ENCODE data around the gene HOXA7.
A peak's percentile ranks its signal among the peaks of the same experiment; 100 is the strongest.

HOXA7 gene

DNA sequence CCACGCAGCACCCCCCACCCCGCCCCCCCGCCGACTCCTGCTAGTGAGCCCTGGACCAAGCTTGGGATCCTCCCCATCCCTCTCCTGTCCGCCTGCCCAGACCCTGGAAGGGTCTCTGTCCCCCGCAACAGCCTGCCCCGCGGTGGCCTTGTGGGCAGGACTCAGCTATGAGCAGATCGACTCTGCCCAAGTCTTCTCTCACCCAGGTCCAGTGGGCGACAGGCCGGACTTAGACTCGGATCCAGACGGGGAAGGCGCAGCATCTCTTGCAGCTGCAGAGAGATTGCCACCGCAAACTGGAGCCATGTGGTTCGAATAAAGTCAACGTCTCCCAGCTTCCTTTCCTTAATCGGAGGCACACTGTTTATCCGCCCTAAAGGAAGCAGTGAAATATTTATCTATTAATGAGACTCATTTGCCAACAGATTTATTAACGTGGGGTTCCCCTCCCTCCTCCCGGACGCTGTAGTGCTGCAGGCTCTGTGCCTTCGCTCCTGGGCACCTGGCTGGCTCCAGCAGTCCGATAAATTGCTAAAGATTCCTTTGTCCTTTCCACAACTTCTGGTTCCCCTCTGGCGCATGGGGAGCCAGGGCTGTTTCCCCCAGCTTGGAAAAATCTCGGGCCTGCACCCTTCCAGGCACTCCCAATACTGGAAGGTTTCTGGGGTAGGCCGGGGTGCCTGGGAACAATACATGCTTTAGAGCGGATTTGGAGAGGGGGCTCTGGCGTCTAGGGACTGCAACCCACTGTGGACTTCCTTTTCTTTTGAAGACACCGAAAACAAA lies 634 bp upstream of the HOXA7 start:
- TF ChIP-seq, protein P1, sequence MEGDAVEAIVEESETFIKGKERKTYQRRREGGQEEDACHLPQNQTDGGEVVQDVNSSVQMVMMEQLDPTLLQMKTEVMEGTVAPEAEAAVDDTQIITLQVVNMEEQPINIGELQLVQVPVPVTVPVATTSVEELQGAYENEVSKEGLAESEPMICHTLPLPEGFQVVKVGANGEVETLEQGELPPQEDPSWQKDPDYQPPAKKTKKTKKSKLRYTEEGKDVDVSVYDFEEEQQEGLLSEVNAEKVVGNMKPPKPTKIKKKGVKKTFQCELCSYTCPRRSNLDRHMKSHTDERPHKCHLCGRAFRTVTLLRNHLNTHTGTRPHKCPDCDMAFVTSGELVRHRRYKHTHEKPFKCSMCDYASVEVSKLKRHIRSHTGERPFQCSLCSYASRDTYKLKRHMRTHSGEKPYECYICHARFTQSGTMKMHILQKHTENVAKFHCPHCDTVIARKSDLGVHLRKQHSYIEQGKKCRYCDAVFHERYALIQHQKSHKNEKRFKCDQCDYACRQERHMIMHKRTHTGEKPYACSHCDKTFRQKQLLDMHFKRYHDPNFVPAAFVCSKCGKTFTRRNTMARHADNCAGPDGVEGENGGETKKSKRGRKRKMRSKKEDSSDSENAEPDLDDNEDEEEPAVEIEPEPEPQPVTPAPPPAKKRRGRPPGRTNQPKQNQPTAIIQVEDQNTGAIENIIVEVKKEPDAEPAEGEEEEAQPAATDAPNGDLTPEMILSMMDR (IDR thresholded peaks at IDR 0.05; ENCODE audit: borderline replicate concordance, extremely low read depth, low read length, poor library complexity, severe bottlenecking): no peak
- Histone ChIP-seq H3K36me3 (ENCODE audit: insufficient read depth, low read length) (no peaks in the 10 kb centered on the region), H3K79me2 (ENCODE audit: insufficient read depth, low read length) (peaks cover 9% of the 10 kb centered on the region), H3K4me3 (ENCODE audit: low read depth in 1 of 2, low read length in 2 of 2) (peak overlapping the region in 1 of 2 experiments; percentile 70; a peak in 2 of 4 replicates), H2AFZ (ENCODE audit: low read depth, low read length) (peak overlapping the region; percentile 92), H3K9ac (ENCODE audit: low read depth, low read length) (peak overlapping the region; percentile 86), H3K4me1 (ENCODE audit: insufficient read depth, low read length) (peaks cover 32% of the 10 kb centered on the region), H3K27ac (ENCODE audit: low read length) (no peak overlapping the region), H3K9me3 (ENCODE audit: insufficient read depth, low read length, severe bottlenecking) (no peaks in the 10 kb centered on the region), H3K4me2 (ENCODE audit: insufficient read depth, low read length) (peak overlapping the region; percentile 74), H3K27me3 (ENCODE audit: insufficient read depth, low read length, poor library complexity) (no peaks in the 10 kb centered on the region), H4K20me1 (ENCODE audit: insufficient read depth, low read length) (no peaks in the 10 kb centered on the region)
- peak; percentile 5; the same call in 2 of the 3 replicates for ATAC-seq (ENCODE audit: insufficient read depth, low read depth)
- DNase-seq: no peak

DNA sequence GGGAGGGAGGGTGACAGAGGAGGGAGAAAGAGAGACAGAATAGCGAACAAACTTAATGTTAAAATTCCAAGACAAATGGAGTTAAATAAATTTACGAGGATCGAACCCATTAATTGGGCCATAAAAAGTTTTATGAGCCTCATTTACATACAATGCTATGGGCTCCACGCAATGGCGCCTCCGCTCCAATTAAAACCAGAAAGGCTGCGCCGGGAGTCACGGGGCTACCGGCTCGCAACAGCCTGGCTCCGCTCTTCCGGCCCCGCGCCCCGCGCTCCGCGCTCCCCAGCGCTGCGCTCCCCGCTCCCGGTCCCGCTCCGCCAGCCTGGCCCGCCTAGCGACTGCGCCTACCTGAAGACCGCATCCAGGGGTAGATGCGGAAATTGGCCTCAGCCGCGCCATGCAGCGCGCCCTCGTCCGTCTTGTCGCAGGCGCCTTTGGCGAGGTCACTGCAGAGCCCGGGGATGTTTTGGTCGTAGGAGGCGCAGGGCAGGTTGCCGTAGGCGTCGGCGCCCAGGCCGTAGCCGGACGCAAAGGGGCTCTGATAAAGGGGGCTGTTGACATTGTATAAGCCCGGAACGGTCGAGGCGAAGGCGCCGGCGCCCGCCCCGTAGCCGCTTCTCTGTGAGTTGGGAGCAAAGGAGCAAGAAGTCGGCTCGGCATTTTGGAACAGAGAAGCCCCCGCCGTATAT lies 513 bp downstream of the HOXA7 start:
- Histone ChIP-seq H3K9ac (ENCODE audit: low read depth, low read length) (peak overlapping the region; percentile 86), H3K9me3 (ENCODE audit: insufficient read depth, low read length, severe bottlenecking) (no peaks in the 10 kb centered on the region), H3K36me3 (ENCODE audit: insufficient read depth, low read length) (no peaks in the 10 kb centered on the region), H3K4me3 (ENCODE audit: low read depth in 1 of 2, low read length in 2 of 2) (peak overlapping the region; percentile 46 to 70), H4K20me1 (ENCODE audit: insufficient read depth, low read length) (no peaks in the 10 kb centered on the region), H3K4me2 (ENCODE audit: insufficient read depth, low read length) (peak overlapping the region; percentile 74), H3K27me3 (ENCODE audit: insufficient read depth, low read length, poor library complexity) (no peaks in the 10 kb centered on the region), H3K27ac (ENCODE audit: low read length) (peak overlapping the region; percentile 91), H3K79me2 (ENCODE audit: insufficient read depth, low read length) (peaks cover 9% of the 10 kb centered on the region), H2AFZ (ENCODE audit: low read depth, low read length) (peak overlapping the region; percentile 92), H3K4me1 (ENCODE audit: insufficient read depth, low read length) (peaks cover 37% of the 10 kb centered on the region)
- peak; percentile 40 for DNase-seq
- no peak for TF ChIP-seq EZH2 (IDR thresholded peaks at IDR 0.05; ENCODE audit: borderline replicate concordance, low read depth, low read length, severe bottlenecking)
- TF ChIP-seq, protein P1 (IDR thresholded peaks at IDR 0.05; ENCODE audit: borderline replicate concordance, extremely low read depth, low read length, poor library complexity, severe bottlenecking): no peak
- peak; percentile 55 for ATAC-seq (ENCODE audit: insufficient read depth, low read depth)

DNA sequence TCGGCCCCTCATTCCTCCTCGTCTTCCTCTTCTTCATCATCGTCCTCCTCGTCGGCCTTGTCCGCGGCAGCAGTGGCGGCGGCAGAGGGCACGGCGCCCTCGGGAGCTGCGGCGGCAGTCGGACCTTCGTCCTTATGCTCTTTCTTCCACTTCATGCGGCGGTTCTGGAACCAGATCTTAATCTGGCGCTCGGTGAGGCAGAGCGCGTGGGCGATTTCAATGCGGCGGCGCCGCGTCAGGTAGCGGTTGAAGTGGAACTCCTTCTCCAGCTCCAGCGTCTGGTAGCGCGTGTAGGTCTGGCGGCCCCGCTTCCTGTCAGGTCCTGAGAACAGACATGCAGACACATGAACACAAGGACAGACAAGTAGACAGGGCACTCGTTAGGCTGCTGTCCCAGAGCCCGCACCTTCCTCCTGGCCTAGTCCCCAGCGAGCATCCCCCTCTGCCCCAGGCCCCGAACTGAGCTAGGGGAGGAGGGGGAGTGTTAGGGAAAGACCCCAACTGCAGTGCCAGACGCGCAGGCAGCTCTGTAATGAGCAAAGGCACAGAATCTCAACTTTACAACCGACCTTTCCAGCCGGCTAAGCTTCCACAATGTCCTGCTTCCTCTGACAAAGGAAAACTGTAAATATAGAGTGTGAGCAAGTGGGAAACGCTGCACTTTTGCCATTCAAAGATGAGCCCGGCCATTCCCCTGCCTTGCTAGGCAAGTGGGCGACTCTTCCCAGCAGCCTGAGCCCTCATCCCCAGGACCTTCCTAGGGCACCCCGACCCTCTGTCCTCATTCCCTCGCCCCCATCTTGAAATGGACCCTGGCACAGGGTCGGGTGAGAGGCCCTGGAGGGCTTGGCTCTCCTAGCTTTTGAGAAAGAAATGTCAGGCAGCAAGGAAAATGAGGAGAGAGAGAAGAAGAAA lies 1.3 kb downstream of the HOXA7 start:
- H3K36me3 ChIP-seq (ENCODE audit: insufficient read depth, low read length): no peaks in the 10 kb centered on the region
- H4K20me1 ChIP-seq (ENCODE audit: insufficient read depth, low read length): no peaks in the 10 kb centered on the region
- H3K4me3 ChIP-seq (ENCODE audit: low read depth in 1 of 2, low read length in 2 of 2): peak overlapping the region; percentile 46 to 70
- H3K27ac ChIP-seq (ENCODE audit: low read length): peak overlapping the region; percentile 91
- peak overlapping the region; percentile 74 for H3K4me2 ChIP-seq (ENCODE audit: insufficient read depth, low read length)
- peaks cover 29% of the 10 kb centered on the region for H3K4me1 ChIP-seq (ENCODE audit: insufficient read depth, low read length)
- TF ChIP-seq, protein P1 (IDR thresholded peaks at IDR 0.05; ENCODE audit: borderline replicate concordance, extremely low read depth, low read length, poor library complexity, severe bottlenecking): no peak
- no peak for TF ChIP-seq EZH2 (IDR thresholded peaks at IDR 0.05; ENCODE audit: borderline replicate concordance, low read depth, low read length, severe bottlenecking)
- no peaks in the 10 kb centered on the region for H3K27me3 ChIP-seq (ENCODE audit: insufficient read depth, low read length, poor library complexity)
- peaks cover 14% of the 10 kb centered on the region for H3K79me2 ChIP-seq (ENCODE audit: insufficient read depth, low read length)
- H3K9me3 ChIP-seq (ENCODE audit: insufficient read depth, low read length, severe bottlenecking): no peaks in the 10 kb centered on the region
- DNase-seq: no peak
- H2AFZ ChIP-seq (ENCODE audit: low read depth, low read length): peak overlapping the region; percentile 92
- H3K9ac ChIP-seq (ENCODE audit: low read depth, low read length): peak overlapping the region; percentile 86
- ATAC-seq (ENCODE audit: insufficient read depth, low read depth): no peak
